ENCODE results near the gene IQCM. TPM values are rescaled to one million over a fixed set of nuclear protein-coding genes. Genes with fewer than 3 reads are reported as not detected.

Gene IQCM
- total RNA-seq, 1 experiment from 2014 or later: not detected

GRCh38 chr4:149523039-149523438 is 292.6 kb downstream of the IQCM start:
- Histone ChIP-seq H3K36me3 (ENCODE audit: control insufficient read depth, insufficient read depth, low read length) (no peaks in the 10 kb centered on the region; the same call in 1 of the 2 replicates), H3K4me1 (ENCODE audit: control insufficient read depth, insufficient read depth, low read length) (no peaks in the 10 kb centered on the region), H3K4me3 (ENCODE audit: low read depth in 2 of 2, low read length in 2 of 2) (no peak overlapping the region), H3K27me3 (ENCODE audit: control insufficient read depth, insufficient read depth, low read length) (no peaks in the 10 kb centered on the region), H3K9me3 (ENCODE audit: control insufficient read depth, insufficient read depth, low read depth, low read length) (no peaks in the 10 kb centered on the region), H3K27ac (ENCODE audit: low read length) (no peak overlapping the region)
- POLR2A ChIA-PET: no interaction called here
- no TSS peak for BruUV-seq (replicated peaks)
- TF ChIP-seq POLR2AphosphoS5 (IDR thresholded peaks at IDR 0.05; ENCODE audit: low read depth, low read length) (no peak), CTCF (IDR thresholded peaks at IDR 0.05) (no peak), REST (IDR thresholded peaks at IDR 0.05; ENCODE audit: insufficient read depth in 1 of 2, low read depth in 2 of 2, low read length in 1 of 2) (no peak), SIN3A (IDR thresholded peaks at IDR 0.05; ENCODE audit: borderline replicate concordance, insufficient read depth, low read depth, low read length) (no peak), TCF7L2 (IDR thresholded peaks at IDR 0.05; ENCODE audit: low read depth, low read length) (no peak)
- DNase-seq (ENCODE audit: low read depth, low spot score): no peak
- no peak for ATAC-seq
- in situ Hi-C loops (cut with HindIII; ENCODE audit: low pct_unique_long_range_greater_than_20kb, low sequenced_read_pairs): no loop called here
- CTCF ChIA-PET: no interaction called here
- intact Hi-C loops (cut with micrococcal nuclease; ENCODE audit: unreplicated experiment): no loop called here

- no TSS peak for BruUV-seq (replicated peaks)
- in situ Hi-C loops (cut with HindIII; ENCODE audit: low pct_unique_long_range_greater_than_20kb, low sequenced_read_pairs): no loop called here
Measured at GRCh38 chr4:149521611-149522425, 293.8 kb downstream of the IQCM start.

More at GRCh38 chr4:149521611-149522425, 293.8 kb downstream of the IQCM start:
- Histone ChIP-seq H3K4me1 (ENCODE audit: control insufficient read depth, insufficient read depth, low read length) (no peaks in the 10 kb centered on the region), H3K4me3 (ENCODE audit: low read depth in 2 of 2, low read length in 2 of 2) (no peak overlapping the region), H3K27me3 (ENCODE audit: control insufficient read depth, insufficient read depth, low read length) (no peaks in the 10 kb centered on the region), H3K9me3 (ENCODE audit: control insufficient read depth, insufficient read depth, low read depth, low read length) (no peaks in the 10 kb centered on the region), H3K27ac (ENCODE audit: low read length) (no peak overlapping the region), H3K36me3 (ENCODE audit: control insufficient read depth, insufficient read depth, low read length) (no peaks in the 10 kb centered on the region)
- intact Hi-C loops (cut with micrococcal nuclease; ENCODE audit: unreplicated experiment): no loop called here
- POLR2A ChIA-PET: no interaction called here
- DNase-seq (ENCODE audit: low read depth, low spot score) (no peak), ATAC-seq (no peak)
- TF ChIP-seq REST (IDR thresholded peaks at IDR 0.05; ENCODE audit: insufficient read depth in 1 of 2, low read depth in 2 of 2, low read length in 1 of 2) (no peak), TCF7L2 (IDR thresholded peaks at IDR 0.05; ENCODE audit: low read depth, low read length) (no peak), POLR2AphosphoS5 (IDR thresholded peaks at IDR 0.05; ENCODE audit: low read depth, low read length) (no peak), CTCF (IDR thresholded peaks at IDR 0.05) (no peak), SIN3A (IDR thresholded peaks at IDR 0.05; ENCODE audit: borderline replicate concordance, insufficient read depth, low read depth, low read length) (no peak)
- CTCF ChIA-PET: no interaction called here
